GM19395 (cell line): ENCODE data around the gene LRMDA.

Experiments used
- ATAC-seq: cut with Tn5 transposase; IDR thresholded peaks from one replicate; pipeline ENCODE4 v1.9.1; 2021; ENCODE audit warnings: mild to moderate bottlenecking, moderate library complexity; ENCODE audit not compliant: unreplicated experiment

The LRMDA gene

GRCh38 chr10:76002262-76002854, 570.9 kb downstream of the LRMDA start:
- ATAC-seq = no peak

DNA sequence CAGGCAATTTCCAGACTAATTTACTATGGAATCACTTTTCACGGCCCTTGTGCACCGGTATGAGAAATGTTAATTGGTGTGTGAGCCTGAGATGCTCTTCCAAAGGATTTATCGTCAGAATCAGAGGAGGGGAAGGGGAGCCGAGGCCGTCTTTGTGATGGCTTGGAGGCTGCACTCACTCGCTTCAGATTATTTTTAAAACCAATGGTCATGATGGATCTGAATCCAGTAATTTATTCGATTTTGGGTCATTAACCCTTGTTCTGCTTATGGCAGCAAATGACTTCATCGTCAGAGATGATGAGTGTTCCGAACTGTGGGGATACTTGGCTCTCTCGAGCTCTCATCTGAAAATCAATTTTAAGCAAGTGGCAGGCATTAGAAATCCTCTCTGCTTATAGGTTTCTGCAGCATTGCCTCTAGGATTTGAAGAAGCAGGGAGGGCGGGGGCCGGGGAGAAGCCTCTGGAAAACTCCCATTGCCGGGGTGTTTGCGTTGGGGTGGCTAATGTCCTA, 576.3 kb downstream of the LRMDA start:
- ATAC-seq = no peak

GRCh38 chr10:76009531-76009930, 578.1 kb downstream of the LRMDA start:
- ATAC-seq = no peak

DNA sequence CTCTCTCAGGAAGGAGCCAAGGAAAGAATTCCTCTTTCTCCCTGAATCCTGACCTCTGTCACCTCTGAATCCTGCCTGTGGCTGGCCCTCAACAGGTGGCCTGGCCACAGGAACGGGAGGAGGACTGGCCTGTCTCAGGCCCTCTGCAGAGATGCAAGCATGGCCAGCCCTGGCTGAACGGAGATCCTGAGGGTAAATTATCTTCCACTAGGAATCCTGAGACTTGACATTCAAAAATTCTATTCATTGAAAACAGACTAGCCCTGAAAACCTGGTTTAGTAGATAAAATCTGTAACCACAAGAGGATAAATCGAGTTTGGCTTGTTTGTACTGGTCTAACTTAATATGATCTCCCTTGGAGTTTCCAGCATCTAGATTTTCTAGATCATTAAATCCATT, 579.3 kb downstream of the LRMDA start:
- ATAC-seq = no peak

- no peak for ATAC-seq
Observed at GRCh38 chr10:76012716-76013327, 581.4 kb downstream of the LRMDA start.

GRCh38 chr10:76015245-76015644, 583.8 kb downstream of the LRMDA start:
- ATAC-seq = no peak

DNA sequence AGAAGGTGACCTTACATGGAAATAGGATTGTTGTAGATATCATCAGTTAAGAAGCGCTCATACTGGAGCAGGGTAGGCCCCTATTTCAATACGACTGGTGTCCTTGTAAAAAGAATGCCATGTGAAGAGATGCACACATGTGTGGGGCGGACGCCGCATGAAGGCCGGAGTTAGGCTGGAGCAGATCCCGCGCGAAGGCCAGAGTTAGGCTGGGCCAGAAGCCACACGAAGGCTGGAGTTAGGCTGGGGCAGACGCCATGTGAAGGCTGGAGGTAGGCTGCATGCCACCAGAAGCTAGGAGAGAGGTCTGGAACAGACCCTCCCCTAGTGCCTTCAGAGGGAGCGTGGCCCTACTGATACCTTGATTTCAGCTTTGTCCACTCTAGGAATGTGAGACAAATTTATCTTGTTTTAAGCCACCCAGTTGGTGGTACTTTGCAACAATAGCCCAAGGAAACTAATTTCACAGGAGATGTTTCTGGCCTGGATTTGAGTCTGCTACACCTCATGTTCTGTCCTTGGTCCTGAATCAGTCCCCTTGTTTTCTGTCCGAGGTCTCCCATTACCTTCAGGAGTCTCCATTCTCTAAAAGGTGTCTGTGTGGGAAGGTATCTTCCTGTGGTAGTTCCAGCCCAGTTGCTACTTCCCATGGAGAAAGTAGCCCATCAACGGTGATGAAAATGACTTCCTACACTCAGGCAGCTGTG, 585.8 kb downstream of the LRMDA start:
- ATAC-seq = no peak

GRCh38 chr10:76017733-76018433, 586.5 kb downstream of the LRMDA start:
- no peak for ATAC-seq

- ATAC-seq = no peak
Observed at GRCh38 chr10:76020630-76021029, 589.2 kb downstream of the LRMDA start.

GRCh38 chr10:76021398-76021797, 590.0 kb downstream of the LRMDA start:
- ATAC-seq = no peak

- ATAC-seq = no peak
Observed at GRCh38 chr10:76022366-76022765, 590.9 kb downstream of the LRMDA start.

DNA sequence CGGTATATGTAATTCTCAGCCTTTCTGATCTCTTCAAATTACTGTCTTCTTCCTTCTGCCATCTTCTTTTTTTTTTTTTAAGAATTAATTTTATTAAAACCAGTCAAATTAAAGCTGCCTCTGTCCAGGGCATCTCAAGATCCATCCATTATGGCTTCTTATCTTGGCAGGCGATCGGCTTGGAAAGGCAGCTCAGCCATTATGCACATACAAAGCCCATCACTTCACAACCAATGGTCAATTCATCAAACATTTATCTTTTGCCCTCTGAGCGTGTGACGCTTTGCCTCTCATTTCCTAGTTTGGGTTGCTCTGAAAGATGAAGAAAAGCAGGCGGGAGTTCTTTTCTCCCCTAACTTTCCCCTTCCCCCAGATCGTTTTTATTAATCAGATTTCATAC, 591.6 kb downstream of the LRMDA start:
- no peak for ATAC-seq

- ATAC-seq = no peak
Observed at GRCh38 chr10:76024460-76025123, 593.2 kb downstream of the LRMDA start.

DNA sequence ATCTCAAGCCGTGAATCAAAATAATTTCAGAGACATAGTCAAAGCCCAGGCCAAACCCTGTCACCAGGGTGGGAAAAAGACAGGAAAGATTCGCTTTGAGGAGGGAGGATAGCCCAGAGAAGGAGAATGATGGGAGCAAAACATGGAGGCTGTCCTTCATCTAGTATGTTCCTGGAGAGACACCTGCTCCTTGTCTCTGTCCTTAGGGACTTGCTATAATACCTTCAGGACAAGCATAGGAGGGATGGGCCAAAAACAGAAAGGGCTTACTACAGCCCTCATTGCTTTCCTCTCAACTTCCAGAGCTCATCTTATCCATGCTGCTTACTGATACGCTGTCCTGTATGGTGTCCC, 593.7 kb downstream of the LRMDA start:
- no peak for ATAC-seq

DNA sequence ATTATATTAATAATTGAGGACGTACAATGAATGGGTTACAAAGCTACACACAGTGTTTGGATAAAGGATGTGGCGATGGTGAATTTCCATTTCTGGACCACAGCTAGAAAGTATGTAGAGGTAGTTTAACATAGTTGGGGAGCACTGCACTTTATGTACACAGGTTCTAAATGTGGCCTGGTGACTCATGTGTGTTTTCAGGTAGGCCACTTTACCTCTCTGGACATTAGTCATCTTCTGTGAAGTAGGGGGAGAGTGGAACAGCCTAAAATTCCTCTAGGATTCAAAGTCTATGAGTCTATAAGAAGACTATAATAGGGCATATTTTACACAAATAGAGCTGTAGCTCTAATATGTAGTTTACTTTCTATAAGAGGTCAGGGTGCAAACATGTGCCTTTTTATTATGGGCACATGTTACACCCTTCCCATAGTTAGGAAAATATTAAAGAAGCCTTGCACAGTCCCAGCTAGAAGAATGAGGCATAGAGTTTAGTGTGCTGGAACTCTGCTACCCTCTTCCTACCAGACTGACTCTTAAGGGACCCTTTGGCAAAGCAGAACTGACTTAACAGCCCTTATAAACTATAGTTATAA, 594.9 kb downstream of the LRMDA start:
- ATAC-seq = no peak

GRCh38 chr10:76026905-76027304, 595.5 kb downstream of the LRMDA start:
- no peak for ATAC-seq

DNA sequence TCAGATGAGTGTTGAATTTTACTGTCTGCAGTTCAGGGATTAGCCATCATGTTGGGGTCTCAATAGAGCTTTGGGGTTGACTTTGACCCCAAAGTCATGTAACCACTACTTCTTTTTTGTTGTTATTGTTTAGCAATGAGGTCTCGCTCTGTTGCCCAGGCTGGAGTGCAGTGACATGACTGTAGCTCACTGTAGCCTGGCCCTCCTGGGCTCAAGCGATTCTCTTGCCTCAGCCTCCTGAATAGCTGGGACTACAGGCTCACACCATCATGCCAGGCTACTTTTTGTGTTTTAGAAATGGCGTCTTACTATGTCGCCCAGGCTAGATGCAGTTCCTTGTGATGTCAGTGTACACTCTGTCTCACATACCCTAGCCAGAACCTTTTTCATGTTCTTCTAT, 598.4 kb downstream of the LRMDA start:
- no peak for ATAC-seq

DNA sequence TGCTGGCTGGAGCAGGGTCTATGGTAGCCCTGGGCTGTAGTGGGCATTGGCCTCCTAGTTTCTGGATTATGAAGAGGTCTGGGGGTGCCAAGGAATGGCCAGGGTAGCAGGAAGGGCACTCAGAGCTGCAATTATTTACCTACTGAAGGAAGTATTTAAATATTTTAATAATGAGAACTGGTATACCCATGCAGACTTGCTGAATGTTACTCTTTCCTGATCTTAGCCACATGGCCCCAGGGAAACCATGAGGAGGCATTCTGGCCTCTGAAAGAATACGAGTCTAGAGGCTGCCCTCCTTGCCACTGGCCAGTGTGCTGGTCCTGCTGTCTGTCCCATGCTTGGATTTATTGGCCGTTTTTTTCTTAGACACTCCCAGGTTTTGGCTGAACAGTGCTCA, 599.7 kb downstream of the LRMDA start:
- ATAC-seq = no peak

DNA sequence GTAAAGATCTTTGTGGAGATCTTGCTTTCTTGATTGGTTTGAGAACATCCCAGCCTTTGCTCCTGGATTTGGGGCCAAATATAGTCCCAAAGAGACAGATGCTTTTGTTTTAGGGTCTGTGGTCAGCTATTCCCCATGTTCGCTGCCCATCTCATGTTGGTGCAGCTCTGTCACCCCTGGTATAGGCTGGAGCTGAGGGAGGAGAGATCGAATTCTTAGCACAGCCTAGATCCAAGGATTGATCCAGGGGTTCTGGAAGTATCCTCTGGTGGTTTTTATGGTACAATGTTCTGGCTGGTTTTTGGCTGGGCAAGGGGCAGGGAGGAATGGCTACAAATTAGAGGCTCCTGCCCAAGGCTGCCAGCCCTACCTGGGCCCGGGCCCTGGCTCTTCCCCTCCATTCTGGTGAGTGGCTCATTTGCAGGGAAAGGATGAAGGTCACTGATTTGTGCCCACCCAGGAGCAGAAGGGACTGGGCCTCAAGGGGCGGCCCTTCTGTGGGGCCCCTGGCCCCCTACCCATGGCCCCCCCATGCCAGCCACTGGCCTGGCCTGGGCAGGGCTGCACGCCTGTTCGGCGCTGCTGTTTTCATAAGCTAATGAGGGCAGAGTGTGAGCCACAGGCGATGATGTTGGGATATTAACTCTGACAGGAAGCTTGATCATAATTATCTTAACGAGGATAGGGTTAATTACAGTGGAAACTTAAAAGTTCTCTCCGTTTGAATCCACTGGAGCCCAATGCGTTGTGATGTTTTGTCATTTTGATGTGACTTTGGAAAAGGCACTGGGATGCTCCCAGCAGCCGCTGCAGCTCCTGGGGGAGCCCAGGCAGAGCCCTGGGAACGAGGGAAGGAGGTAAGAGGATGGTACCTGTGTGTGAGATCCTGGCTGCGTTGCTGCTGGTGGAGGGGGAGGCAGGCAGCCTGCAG, 600.6 kb downstream of the LRMDA start:
- ATAC-seq = no peak

- no peak for ATAC-seq
Observed at GRCh38 chr10:76032700-76033039, 601.2 kb downstream of the LRMDA start.
